K562 (cell line): ENCODE measurements around the gene PTH2. TPM values are rescaled to one million over a fixed set of nuclear protein-coding genes. Genes with fewer than 3 reads are reported as not detected.

Source experiments
- ATAC-seq: fragments of 200-7000 bp; cut with Tn5 transposase; 3 replicates; pipeline ENCODE4 v1.9.1; 2020; ENCODE audit warnings: moderate library complexity
- BruUV-seq: library from RNA; stranded (reverse); fragments of 400-500 nt; replicated peaks from 2 replicates; lab custom pipeline; 2021; lab: Mats Ljungman, UMichigan
- CTCF ChIA-PET: fragments of 300-600 bp; formaldehyde crosslinking; extraction: SDS; loops from one replicate; lab custom pipeline; 2021; ENCODE audit warnings: low intra/inter-chr PET ratio; lab: Yijun Ruan, JAX
- POLR2A ChIA-PET: fragments of 300-600, 350-650 bp; sonication (Branson Sonifier 250); formaldehyde crosslinking; extraction: SDS; loops from one replicate; lab custom pipeline; 2021; ENCODE audit warnings: antibody characterized with exemption, inconsistent platforms; lab: Yijun Ruan, JAX
- DNase-seq, 4 experiments: peaks; one replicate each; pipeline versions ENCODE4 v3.0.0 to v3.0.0-alpha.2; 2011 to 2018; ENCODE audit warnings: low spot score in 3 of 4, mixed read lengths in 3 of 4; ENCODE audit errors: extremely low read depth in 1 of 4
- FAIRE-seq: peaks from 2 replicates; lab custom pipeline; 2011; peaks lifted over from hg19 to GRCh38; lab: Jason Lieb, UNC
- H2AFZ ChIP-seq: 2 replicates; pipeline ENCODE4 v1.6.0; 2011; ENCODE audit warnings: low read depth, low read length, control low read depth, inconsistent platforms
- H3K27ac ChIP-seq: fragments of 200-600 bp; 3 replicates; pipeline ENCODE4 v1.8.0; 2011; ENCODE audit warnings: low read depth, mild to moderate bottlenecking, control low read depth, inconsistent platforms, low read length, moderate library complexity, mixed read lengths; ENCODE audit errors: extremely low read depth
- H3K27me3 ChIP-seq, 2 experiments: fragments of 300-600 bp in 1 of 2; 2 replicates in 1 of 2; 3 replicates in 1 of 2; pipeline versions ENCODE4 v1.6.0 to v1.8.0; 2011; ENCODE audit warnings: inconsistent platforms in 2 of 2, low read length in 2 of 2, mild to moderate bottlenecking in 1 of 2, mixed read lengths in 1 of 2, moderate library complexity in 1 of 2; ENCODE audit not compliant: control insufficient read depth in 2 of 2, insufficient read depth in 2 of 2
- H3K36me3 ChIP-seq: fragments of 300-600 bp; 3 replicates; pipeline ENCODE4 v1.8.0; 2011; ENCODE audit warnings: mild to moderate bottlenecking, low read length, inconsistent platforms; ENCODE audit not compliant: control insufficient read depth, insufficient read depth
- H3K4me1 ChIP-seq, 2 experiments: fragments of 200-600 bp in 1 of 2; replicated peaks in 1 of 2; 2 replicates in 1 of 2; 3 replicates in 1 of 2; pipeline versions ENCODE4 v1.5.1 to v1.8.0; 2011; ENCODE audit warnings: inconsistent platforms in 2 of 2, low read length in 2 of 2, mild to moderate bottlenecking in 1 of 2, mixed read lengths in 1 of 2, moderate library complexity in 1 of 2; ENCODE audit not compliant: control insufficient read depth in 2 of 2, insufficient read depth in 2 of 2
- H3K4me2 ChIP-seq: 2 replicates; pipeline ENCODE4 v1.6.1; 2011; ENCODE audit warnings: low read length, control low read depth, inconsistent platforms, mixed read lengths; ENCODE audit not compliant: insufficient read depth
- H3K4me3 ChIP-seq: fragments of 200-600 bp; sonication (generic), shearing (Covaris generic); 2 replicates; pipeline ENCODE4 v1.5.1; 2016; ENCODE audit warnings: control low read depth, inconsistent platforms
- H3K79me2 ChIP-seq: fragments of 200-600 bp; 3 replicates; pipeline ENCODE4 v1.8.0; 2011; ENCODE audit warnings: low read length, inconsistent platforms; ENCODE audit not compliant: control insufficient read depth, insufficient read depth
- H3K9ac ChIP-seq, 2 experiments: 2 replicates each; pipeline versions ENCODE4 v1.6.0 to v1.6.1; 2011; ENCODE audit warnings: low read depth in 2 of 2, low read length in 2 of 2, control low read depth in 1 of 2, inconsistent platforms in 1 of 2, mild to moderate bottlenecking in 1 of 2, mixed read lengths in 1 of 2; ENCODE audit not compliant: insufficient read depth in 1 of 2
- H3K9me1 ChIP-seq: one replicate; pipeline ENCODE4 v1.6.0; 2011; ENCODE audit warnings: inconsistent platforms, mild to moderate bottlenecking, low read length, moderate library complexity; ENCODE audit not compliant: control insufficient read depth, insufficient read depth
- H3K9me3 ChIP-seq: replicated peaks from 2 replicates; pipeline ENCODE4 v1.5.1; 2011; ENCODE audit warnings: low read depth, low read length, inconsistent platforms; ENCODE audit not compliant: control insufficient read depth, insufficient read depth
- H4K20me1 ChIP-seq: replicated peaks from 2 replicates; pipeline ENCODE4 v1.6.1; 2011; ENCODE audit warnings: low read length, inconsistent platforms, mixed read lengths; ENCODE audit not compliant: control insufficient read depth, insufficient read depth
- CTBP1 ChIP-seq: fragments of 450-650 bp; IDR thresholded peaks from 2 replicates; pipeline ENCODE4 v1.6.1; 2016; ENCODE audit warnings: borderline replicate concordance
- HMGN3 ChIP-seq: IDR thresholded peaks from 2 replicates; pipeline ENCODE4 v1.6.1; 2011; ENCODE audit warnings: borderline replicate concordance, low read depth, mild to moderate bottlenecking, mixed read lengths, low read length; ENCODE audit not compliant: insufficient read length; ENCODE audit errors: extremely low read depth
- HMGXB4 ChIP-seq: sonication (generic); formaldehyde crosslinking; IDR thresholded peaks from 2 replicates; pipeline ENCODE4 v1.8.1; 2023; ENCODE audit warnings: mild to moderate bottlenecking, missing genetic modification reagents
- PHF8 ChIP-seq: fragments of 200-600 bp; sonication (generic); IDR thresholded peaks from 2 replicates; pipeline ENCODE4 v1.6.1; 2012; ENCODE audit warnings: mixed run types, mild to moderate bottlenecking, inconsistent platforms, low read length, moderate library complexity, borderline replicate concordance
- POLR2A ChIP-seq: fragments of 450-650 bp; conservative IDR thresholded peaks from 2 replicates; pipeline ENCODE4 v1.6.1; 2016
- RBBP5 ChIP-seq: fragments of 200-600 bp; sonication (generic); IDR thresholded peaks from 2 replicates; pipeline ENCODE4 v1.6.1; 2012; ENCODE audit warnings: borderline replicate concordance, mild to moderate bottlenecking, low read length, control low read depth, inconsistent platforms; ENCODE audit not compliant: insufficient read depth, poor library complexity, severe bottlenecking
- RBFOX2 ChIP-seq: fragments of 200-400 bp; formaldehyde crosslinking; IDR thresholded peaks from 2 replicates; pipeline ENCODE4 v1.6.1; 2017; ENCODE audit warnings: low read depth, mild to moderate bottlenecking, low read length, moderate library complexity
- RFX1 ChIP-seq: fragments of 450-650 bp; IDR thresholded peaks from 2 replicates; pipeline ENCODE4 v1.6.1; 2016; ENCODE audit warnings: mild to moderate bottlenecking, moderate library complexity
- RNF2 ChIP-seq: sonication (generic); IDR thresholded peaks from 2 replicates; pipeline ENCODE4 v1.6.1; 2016
- SAFB2 ChIP-seq: fragments of 200-400 bp; formaldehyde crosslinking; IDR thresholded peaks from 2 replicates; pipeline ENCODE4 v1.6.1; 2018; ENCODE audit warnings: borderline replicate concordance, low read length, low read depth, moderate library complexity; ENCODE audit not compliant: severe bottlenecking
- ZNF431 ChIP-seq: sonication (generic); formaldehyde crosslinking; IDR thresholded peaks from 2 replicates; pipeline ENCODE4 v1.8.0; 2022; ENCODE audit warnings: mild to moderate bottlenecking, missing genetic modification reagents
- WGBS: fragments of 100-300 bp; shearing (Covaris generic); methylation state at CpG from one replicate; pipeline ENCODE4 v1.1.6; 2016; ENCODE audit warnings: low coverage, mixed read lengths; ENCODE audit not compliant: insufficient coverage; ENCODE audit errors: missing lambda C conversion rate; 5-methylcytosine and 5-hydroxymethylcytosine counted together
- in situ Hi-C: fragments of 300-500 bp; cut with MboI; formaldehyde crosslinking; loops from 4 replicates; pipeline ENCODE4 v1.15.0; 2018; ENCODE audit warnings: inconsistent platforms, mixed read lengths
- intact Hi-C: fragments of 100-400 bp; cut with micrococcal nuclease; formaldehyde crosslinking; loops from 2 replicates; pipeline ENCODE4 v1.14.2; 2022
- polyA plus RNA-seq, 8 experiments: library from polyadenylated mRNA; depleted of rRNA in 4 of 8; stranded (reverse) in 5 of 8; unstranded in 3 of 8; fragments of >200 nt; fragmentation: Nextera tagmentation in 2 of 8; fragmentation: Illumina TruSeq in 1 of 8; extraction: Ambion mirVana in 2 of 8; extraction: Trizol in 1 of 8; gene quantifications; 2 replicates each; pipeline versions ENCODE4 v1.2.1 to v1.2.3, GENCODE V29; 2011 to 2014; ENCODE audit warnings: inconsistent platforms in 1 of 8, missing spikeins in 1 of 8
- total RNA-seq, 7 experiments: library from RNA; depleted of rRNA in 6 of 7; stranded (reverse); fragments of >200 nt in 6 of 7; fragmentation: Illumina TruSeq in 2 of 7; extraction: Trizol in 2 of 7; gene quantifications; 2 replicates each; pipeline versions ENCODE4 v1.2.1 to v1.2.3, GENCODE V29; 2011 to 2021; ENCODE audit warnings: low replicate concordance in 1 of 7
- TF ChIP-seq, protein P1 (sequence below): sonication (generic); formaldehyde crosslinking; IDR thresholded peaks from 2 replicates; pipeline ENCODE4 v1.8.0; 2022; ENCODE audit warnings: mild to moderate bottlenecking, missing genetic modification reagents, borderline replicate concordance
- TF ChIP-seq, protein P2 (sequence below): fragments of 450-650 bp; IDR thresholded peaks from 2 replicates; pipeline ENCODE4 v1.6.1; 2017; ENCODE audit warnings: antibody characterized with exemption, mild to moderate bottlenecking

PTH2 gene
- total and polyA plus RNA-seq, 9 of the 15 experiments (the other 6 are each of a cell fraction or from before 2014, with no cell fraction given) = 1.3 TPM; not detected in 8

- Histone ChIP-seq H3K9me3 (no peaks in the 10 kb centered on the region), H3K4me1 (peaks cover 44 to 83% of the 10 kb centered on the region in 2 experiments), H4K20me1 (no peaks in the 10 kb centered on the region), H2AFZ (peak overlapping the region; percentile 93), H3K36me3 (no peaks in the 10 kb centered on the region; the same call in 2 of the 3 replicates), H3K9ac (peak overlapping the region; percentile 58 to 87), H3K27ac (peak overlapping the region; percentile 56; the same call in 2 of the 3 replicates), H3K27me3 (no peaks in the 10 kb centered on the region), H3K4me2 (peak overlapping the region; percentile 80), H3K4me3 (peak overlapping the region; percentile 12; the same call in 1 of the 2 replicates), H3K79me2 (peaks cover 9% of the 10 kb centered on the region), H3K9me1 (no peaks in the 10 kb centered on the region)
- CTCF ChIA-PET = no interaction called here
- peak; percentile 67 for FAIRE-seq
- 4% methylated on average over 45 of the region's 45 CpGs for WGBS
- peak; percentile 79 for ATAC-seq
- no TSS peak for BruUV-seq
- in situ Hi-C loops (no loop called here), intact Hi-C loops (no loop called here)
- POLR2A ChIA-PET = interaction anchor here (1.4 to 1.7 kb wide), 2 partner anchors 11 to 12 kb away, joined by 3 to 4 read pairs; no protein-coding TSS in a partner anchor
- peak; percentile 69 to 73 (median 70) for DNase-seq
- TF ChIP-seq RNF2 (0 out of 2 replicates have a peak, but pooled peaks have one; percentile 33), RBBP5 (peak; percentile 33), PHF8 (peak; percentile 37; the same call in 1 of the 2 replicates), HMGN3 (peak; percentile 51), RFX1 (no peak), CTBP1 (peak; percentile 69; the same call in 1 of the 2 replicates), ZNF431 (peak; percentile 63; the same call in 1 of the 2 replicates), POLR2A (peak; percentile 65), RBFOX2 (peak; percentile 54), SAFB2 (no peak), HMGXB4 (0 out of 2 replicates have a peak, but pooled peaks have one; percentile 58)
- TF ChIP-seq, protein P1, sequence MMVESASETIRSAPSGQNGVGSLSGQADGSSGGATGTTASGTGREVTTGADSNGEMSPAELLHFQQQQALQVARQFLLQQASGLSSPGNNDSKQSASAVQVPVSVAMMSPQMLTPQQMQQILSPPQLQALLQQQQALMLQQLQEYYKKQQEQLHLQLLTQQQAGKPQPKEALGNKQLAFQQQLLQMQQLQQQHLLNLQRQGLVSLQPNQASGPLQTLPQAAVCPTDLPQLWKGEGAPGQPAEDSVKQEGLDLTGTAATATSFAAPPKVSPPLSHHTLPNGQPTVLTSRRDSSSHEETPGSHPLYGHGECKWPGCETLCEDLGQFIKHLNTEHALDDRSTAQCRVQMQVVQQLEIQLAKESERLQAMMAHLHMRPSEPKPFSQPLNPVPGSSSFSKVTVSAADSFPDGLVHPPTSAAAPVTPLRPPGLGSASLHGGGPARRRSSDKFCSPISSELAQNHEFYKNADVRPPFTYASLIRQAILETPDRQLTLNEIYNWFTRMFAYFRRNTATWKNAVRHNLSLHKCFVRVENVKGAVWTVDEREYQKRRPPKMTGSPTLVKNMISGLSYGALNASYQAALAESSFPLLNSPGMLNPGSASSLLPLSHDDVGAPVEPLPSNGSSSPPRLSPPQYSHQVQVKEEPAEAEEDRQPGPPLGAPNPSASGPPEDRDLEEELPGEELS = 0 out of 2 replicates have a peak, but pooled peaks have one; percentile 49
- TF ChIP-seq, protein P2, sequence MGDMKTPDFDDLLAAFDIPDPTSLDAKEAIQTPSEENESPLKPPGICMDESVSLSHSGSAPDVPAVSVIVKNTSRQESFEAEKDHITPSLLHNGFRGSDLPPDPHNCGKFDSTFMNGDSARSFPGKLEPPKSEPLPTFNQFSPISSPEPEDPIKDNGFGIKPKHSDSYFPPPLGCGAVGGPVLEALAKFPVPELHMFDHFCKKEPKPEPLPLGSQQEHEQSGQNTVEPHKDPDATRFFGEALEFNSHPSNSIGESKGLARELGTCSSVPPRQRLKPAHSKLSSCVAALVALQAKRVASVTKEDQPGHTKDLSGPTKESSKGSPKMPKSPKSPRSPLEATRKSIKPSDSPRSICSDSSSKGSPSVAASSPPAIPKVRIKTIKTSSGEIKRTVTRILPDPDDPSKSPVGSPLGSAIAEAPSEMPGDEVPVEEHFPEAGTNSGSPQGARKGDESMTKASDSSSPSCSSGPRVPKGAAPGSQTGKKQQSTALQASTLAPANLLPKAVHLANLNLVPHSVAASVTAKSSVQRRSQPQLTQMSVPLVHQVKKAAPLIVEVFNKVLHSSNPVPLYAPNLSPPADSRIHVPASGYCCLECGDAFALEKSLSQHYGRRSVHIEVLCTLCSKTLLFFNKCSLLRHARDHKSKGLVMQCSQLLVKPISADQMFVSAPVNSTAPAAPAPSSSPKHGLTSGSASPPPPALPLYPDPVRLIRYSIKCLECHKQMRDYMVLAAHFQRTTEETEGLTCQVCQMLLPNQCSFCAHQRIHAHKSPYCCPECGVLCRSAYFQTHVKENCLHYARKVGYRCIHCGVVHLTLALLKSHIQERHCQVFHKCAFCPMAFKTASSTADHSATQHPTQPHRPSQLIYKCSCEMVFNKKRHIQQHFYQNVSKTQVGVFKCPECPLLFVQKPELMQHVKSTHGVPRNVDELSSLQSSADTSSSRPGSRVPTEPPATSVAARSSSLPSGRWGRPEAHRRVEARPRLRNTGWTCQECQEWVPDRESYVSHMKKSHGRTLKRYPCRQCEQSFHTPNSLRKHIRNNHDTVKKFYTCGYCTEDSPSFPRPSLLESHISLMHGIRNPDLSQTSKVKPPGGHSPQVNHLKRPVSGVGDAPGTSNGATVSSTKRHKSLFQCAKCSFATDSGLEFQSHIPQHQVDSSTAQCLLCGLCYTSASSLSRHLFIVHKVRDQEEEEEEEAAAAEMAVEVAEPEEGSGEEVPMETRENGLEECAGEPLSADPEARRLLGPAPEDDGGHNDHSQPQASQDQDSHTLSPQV = peak; percentile 82
Measured at GRCh38 chr19:49427855-49428546, 4.8 kb upstream of the PTH2 start.
